GDM1 (cell line): ENCODE measurements around the gene POP7.
"Not testable (repeated sequence)": the region's sequence is repeated elsewhere in the genome, so short reads cannot be mapped to it uniquely, and the experiment has no call there.

Experiments used
- DNase-seq: peaks from one replicate; lab custom pipeline; 2025; lab: John Stamatoyannopoulos, UW

Gene POP7

GRCh38 chr7:100692578-100692961 is 13.4 kb upstream of the POP7 start:
- no peak for DNase-seq

GRCh38 chr7:100693312-100694097 is 12.4 kb upstream of the POP7 start:
- DNase-seq, result no peak

- peak; percentile 61 for DNase-seq
These were observed 11.7 kb upstream of the POP7 start, which contains the start of gene GIGYF1 for GRCh38 chr7:100694098-100694745. TSS of gene GIGYF1 (minus strand) at chr7:100694250. CDS start at chr7:100688238, 6,012 bp downstream.

- no peak for DNase-seq
These were observed 9.8 kb upstream of the POP7 start for GRCh38 chr7:100696123-100696521.

GRCh38 chr7:100699018-100699417 is 6.9 kb upstream of the POP7 start:
- DNase-seq, result no peak

GRCh38 chr7:100701089-100701488 is 4.8 kb upstream of the POP7 start:
- DNase-seq, result not testable (repeated sequence)

GRCh38 chr7:100705320-100705752 is 585 bp upstream of the POP7 start:
- peak; percentile 66 for DNase-seq

GRCh38 chr7:100706672-100707311 is 871 bp downstream of the POP7 start:
- DNase-seq, result no peak

- no peak for DNase-seq
These were observed 2.5 kb downstream of the POP7 start for GRCh38 chr7:100708395-100708794.

GRCh38 chr7:100710452-100710851 is 4.5 kb downstream of the POP7 start:
- no peak for DNase-seq

GRCh38 chr7:100711369-100711768 is 5.4 kb downstream of the POP7 start:
- DNase-seq, result no peak

- DNase-seq, result no peak
These were observed 8.8 kb downstream of the POP7 start for GRCh38 chr7:100714725-100715124.

GRCh38 chr7:100717073-100717472 is 11.2 kb downstream of the POP7 start:
- not testable (repeated sequence) for DNase-seq

- DNase-seq, result no peak
These were observed 13.8 kb downstream of the POP7 start for GRCh38 chr7:100719523-100720278.

GRCh38 chr7:100720279-100720670 is 14.4 kb downstream of the POP7 start, which contains the start of gene EPO:
TSS of gene EPO (plus strand) at chr7:100720468. CDS start at chr7:100720981, 513 bp downstream.
- DNase-seq, result no peak

GRCh38 chr7:100720671-100721504 is 15.0 kb downstream of the POP7 start:
- no peak for DNase-seq

- no peak for DNase-seq
These were observed 15.5 kb downstream of the POP7 start for GRCh38 chr7:100721505-100721812.

- DNase-seq, result no peak
These were observed 16.7 kb downstream of the POP7 start for GRCh38 chr7:100722480-100723212.

GRCh38 chr7:100723732-100724275 is 17.9 kb downstream of the POP7 start:
- DNase-seq, result no peak

- not testable (repeated sequence) for DNase-seq
These were observed 18.4 kb downstream of the POP7 start for GRCh38 chr7:100724364-100724763.
